K562 (cell line): Measurements from ENCODE around the gene JAK3.

Experiments used
- E2F1 ChIP-seq: sonication (generic); formaldehyde crosslinking; IDR thresholded peaks from 2 replicates; pipeline ENCODE4 v1.8.1; 2023; ENCODE audit warnings: mild to moderate bottlenecking, missing genetic modification reagents, moderate library complexity
- SP1 ChIP-seq: sonication (generic); formaldehyde crosslinking; IDR thresholded peaks from 2 replicates; pipeline ENCODE4 v1.8.1; 2022; ENCODE audit warnings: mild to moderate bottlenecking, missing genetic modification reagents
- ZNF766 ChIP-seq: fragments of 200-800 bp; sonication (Bioruptor generic); conservative IDR thresholded peaks from 2 replicates; pipeline ENCODE4 v1.6.1; 2016; ENCODE audit warnings: missing genetic modification characterization, missing compliant biosample characterization

- TF ChIP-seq E2F1 (CRISPR knock-in tag) (no peak), ZNF766 (CRISPR knock-in tag) (no peak), SP1 (CRISPR knock-in tag) (no peak)
Observed at GRCh38 chr19:17843908-17844490, 3.8 kb downstream of the JAK3 start.
